Natural killer cell (primary cell): ENCODE measurements around the gene HINT3. TPM values are rescaled to one million over a fixed set of nuclear protein-coding genes. Genes with fewer than 3 reads are reported as not detected.

ENCODE experiments used
- ATAC-seq, 3 donors: fragments of 150-1000 bp in 2 of 3; fragments of 200-7000 bp in 1 of 3; cut with Tn5 transposase; 1 replicate in 1 of 3; 2 replicates in 2 of 3; pipeline ENCODE4 v1.10.0; 2021; ENCODE audit warnings: mild to moderate bottlenecking in 2 of 3, moderate library complexity in 2 of 3
- DNase-seq, 2 donors: peaks; one replicate each; pipeline versions ENCODE4 v3.0.0 to v3.0.0-alpha.2; 2013 to 2021; ENCODE audit warnings: mixed read lengths in 1 of 2
- H3K27ac ChIP-seq: one replicate; pipeline ENCODE4 v1.5.1; 2013; ENCODE audit warnings: mild to moderate bottlenecking, low read length
- H3K27me3 ChIP-seq: one replicate; pipeline ENCODE4 v1.6.1; 2013; ENCODE audit warnings: low read length; ENCODE audit not compliant: control insufficient read depth, insufficient read depth
- H3K36me3 ChIP-seq: one replicate; pipeline ENCODE4 v1.6.1; 2013; ENCODE audit warnings: low read length; ENCODE audit not compliant: control insufficient read depth, insufficient read depth
- H3K4me1 ChIP-seq: one replicate; pipeline ENCODE4 v1.6.1; 2013; ENCODE audit warnings: low read length; ENCODE audit not compliant: control insufficient read depth, insufficient read depth
- H3K4me3 ChIP-seq: one replicate; pipeline ENCODE4 v1.5.1; 2013; ENCODE audit warnings: low read length
- H3K9me3 ChIP-seq: one replicate; pipeline ENCODE4 v1.6.1; 2013; ENCODE audit warnings: low read length; ENCODE audit not compliant: control insufficient read depth, insufficient read depth
- H3K27ac Mint-ChIP-seq, 2 donors: one replicate each; pipeline ENCODE4 v1.8.0; 2022; ENCODE audit warnings: mild to moderate bottlenecking in 2 of 2, mixed read lengths in 2 of 2, moderate library complexity in 1 of 2
- H3K27me3 Mint-ChIP-seq, 2 donors: one replicate each; pipeline ENCODE4 v1.8.0; 2022; ENCODE audit warnings: low read depth in 2 of 2, mixed read lengths in 2 of 2
- H3K36me3 Mint-ChIP-seq: one replicate; pipeline ENCODE4 v1.8.0; 2022; ENCODE audit warnings: mixed read lengths
- H3K4me1 Mint-ChIP-seq, 2 donors: one replicate each; pipeline ENCODE4 v1.8.0; 2022; ENCODE audit warnings: mixed read lengths in 2 of 2
- H3K4me3 Mint-ChIP-seq: one replicate; pipeline ENCODE4 v1.8.0; 2022; ENCODE audit warnings: mild to moderate bottlenecking, moderate library complexity, mixed read lengths
- H3K9me3 Mint-ChIP-seq, 2 donors: one replicate each; pipeline ENCODE4 v1.8.0; 2022; ENCODE audit warnings: mixed read lengths in 2 of 2
- WGBS: methylation state at CpG from one replicate; pipeline ENCODE4 v1.1.7; 2013; ENCODE audit warnings: missing lambda C conversion rate; ENCODE audit not compliant: insufficient coverage; 5-methylcytosine and 5-hydroxymethylcytosine counted together
- intact Hi-C: fragments of 100-400 bp; cut with micrococcal nuclease; formaldehyde crosslinking; loops from one replicate; pipeline ENCODE4 v1.14.2; 2022
- total RNA-seq, 4 donors: library from RNA; stranded (reverse); fragments of 120-200 nt in 1 of 4; gene quantifications; one replicate each; pipeline versions ENCODE4 v1.2.3 to v1.2.4, GENCODE V29; 2013 to 2022
- TF ChIP-seq, protein P1 (sequence below): fragments of 200-600 bp; IDR thresholded peaks from one replicate; pipeline ENCODE4 v1.8.0; 2022; ENCODE audit warnings: antibody characterized with exemption

HINT3 gene
- total RNA-seq, 3 donors from 2014 or later (not counting 1 experiment from before 2014, with no cell fraction given), result 9.7 to 10.5 (median 10.3) TPM

DNA sequence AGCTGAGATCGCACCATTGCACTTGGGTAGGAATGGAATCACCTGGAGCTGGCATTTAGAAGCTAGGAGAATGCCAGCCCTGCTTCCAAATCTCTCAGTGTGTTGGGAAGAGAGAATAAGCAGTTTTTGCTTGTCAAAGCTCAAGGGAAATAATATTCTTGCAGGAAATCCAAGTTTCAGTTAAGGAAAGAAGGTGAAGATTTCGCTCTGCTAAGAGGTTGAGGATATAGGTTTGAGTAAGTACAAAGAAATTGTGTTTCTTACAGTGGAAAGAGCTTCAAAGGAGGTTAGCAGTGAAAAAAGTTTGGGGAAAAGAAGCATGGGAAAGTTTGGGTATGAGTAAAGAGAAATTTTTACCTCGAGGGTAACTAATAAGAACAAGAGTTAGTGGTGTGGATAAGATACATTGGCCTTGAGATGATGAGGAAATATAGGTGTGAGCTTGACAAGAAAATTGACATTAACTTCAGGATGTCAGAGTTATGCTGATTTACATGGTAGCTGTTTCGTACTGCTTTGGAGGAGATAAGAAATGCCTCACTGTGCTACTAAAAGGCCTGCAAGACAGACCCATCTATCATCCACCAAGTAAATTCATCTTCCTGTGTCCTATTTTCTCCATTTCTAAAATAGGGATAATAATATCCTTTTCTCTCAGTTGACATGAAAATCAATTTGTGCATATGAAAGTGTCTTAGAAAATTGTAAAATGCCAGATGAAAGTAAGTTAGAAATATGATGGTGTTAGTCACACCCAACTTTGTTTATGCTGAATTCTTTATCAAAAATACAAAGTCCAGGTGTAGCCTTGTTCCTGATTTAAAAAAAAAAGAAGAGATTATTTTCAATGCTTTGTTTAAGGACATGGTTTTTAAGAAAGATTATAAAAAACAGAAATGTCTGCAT lies 12.8 kb upstream of the HINT3 start:
- no peak for ATAC-seq

DNA sequence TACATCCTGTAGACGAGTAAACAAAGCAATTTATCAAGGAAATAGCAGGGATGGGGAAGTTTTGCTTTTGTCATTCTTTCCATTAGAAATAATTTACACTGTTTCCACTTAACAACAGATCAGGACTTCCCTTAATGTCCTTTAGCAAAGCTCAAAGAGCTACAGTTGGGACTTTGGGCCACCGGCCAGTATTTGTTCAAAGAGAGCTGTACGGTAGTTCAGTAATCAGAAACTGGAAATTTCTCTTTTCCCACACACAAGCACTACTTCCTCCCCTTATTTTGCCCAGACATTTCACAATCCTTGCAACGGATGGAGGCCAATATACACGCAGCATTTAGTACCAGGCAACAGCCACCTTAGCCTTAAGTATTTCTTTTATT lies 12.1 kb upstream of the HINT3 start:
- intact Hi-C loops, result no loop called here
- TF ChIP-seq, protein P1, sequence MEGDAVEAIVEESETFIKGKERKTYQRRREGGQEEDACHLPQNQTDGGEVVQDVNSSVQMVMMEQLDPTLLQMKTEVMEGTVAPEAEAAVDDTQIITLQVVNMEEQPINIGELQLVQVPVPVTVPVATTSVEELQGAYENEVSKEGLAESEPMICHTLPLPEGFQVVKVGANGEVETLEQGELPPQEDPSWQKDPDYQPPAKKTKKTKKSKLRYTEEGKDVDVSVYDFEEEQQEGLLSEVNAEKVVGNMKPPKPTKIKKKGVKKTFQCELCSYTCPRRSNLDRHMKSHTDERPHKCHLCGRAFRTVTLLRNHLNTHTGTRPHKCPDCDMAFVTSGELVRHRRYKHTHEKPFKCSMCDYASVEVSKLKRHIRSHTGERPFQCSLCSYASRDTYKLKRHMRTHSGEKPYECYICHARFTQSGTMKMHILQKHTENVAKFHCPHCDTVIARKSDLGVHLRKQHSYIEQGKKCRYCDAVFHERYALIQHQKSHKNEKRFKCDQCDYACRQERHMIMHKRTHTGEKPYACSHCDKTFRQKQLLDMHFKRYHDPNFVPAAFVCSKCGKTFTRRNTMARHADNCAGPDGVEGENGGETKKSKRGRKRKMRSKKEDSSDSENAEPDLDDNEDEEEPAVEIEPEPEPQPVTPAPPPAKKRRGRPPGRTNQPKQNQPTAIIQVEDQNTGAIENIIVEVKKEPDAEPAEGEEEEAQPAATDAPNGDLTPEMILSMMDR, result no peak
- H3K36me3 Mint-ChIP-seq, result no peaks in the 10 kb centered on the region
- Histone ChIP-seq H3K9me3 (no peaks in the 10 kb centered on the region), H3K4me1 (no peaks in the 10 kb centered on the region), H3K27me3 (peaks cover 3% of the 10 kb centered on the region), H3K27ac (no peak overlapping the region), H3K4me3 (no peak overlapping the region), H3K36me3 (no peaks in the 10 kb centered on the region)
- no peaks in the 10 kb centered on the region for H3K4me1 Mint-ChIP-seq
- no peak overlapping the region for H3K4me3 Mint-ChIP-seq
- DNase-seq (no peak), ATAC-seq (no peak)
- no peak overlapping the region for H3K27ac Mint-ChIP-seq
- peaks cover 12 to 13% of the 10 kb centered on the region in 2 donors for H3K27me3 Mint-ChIP-seq
- 32% methylated on average over 3 of the region's 5 CpGs for WGBS
- no peaks in the 10 kb centered on the region for H3K9me3 Mint-ChIP-seq

More for the DNA sequence above, 12.8 kb upstream of the HINT3 start:
- Mint-ChIP-seq H3K9me3 (no peaks in the 10 kb centered on the region), H3K4me1 (no peaks in the 10 kb centered on the region), H3K27ac (no peak overlapping the region), H3K36me3 (no peaks in the 10 kb centered on the region), H3K4me3 (no peak overlapping the region), H3K27me3 (peaks cover 16 to 17% of the 10 kb centered on the region in 2 donors)
- TF ChIP-seq, protein P1, result no peak
- H3K36me3 ChIP-seq, result no peaks in the 10 kb centered on the region
- H3K27ac ChIP-seq, result no peak overlapping the region
- no peaks in the 10 kb centered on the region for H3K4me1 ChIP-seq
- DNase-seq, result no peak
- H3K9me3 ChIP-seq, result no peaks in the 10 kb centered on the region
- H3K4me3 ChIP-seq, result no peak overlapping the region
- intact Hi-C loops, result no loop called here
- peaks cover 3% of the 10 kb centered on the region for H3K27me3 ChIP-seq
- 87% methylated on average over 3 of the region's 4 CpGs for WGBS

DNA sequence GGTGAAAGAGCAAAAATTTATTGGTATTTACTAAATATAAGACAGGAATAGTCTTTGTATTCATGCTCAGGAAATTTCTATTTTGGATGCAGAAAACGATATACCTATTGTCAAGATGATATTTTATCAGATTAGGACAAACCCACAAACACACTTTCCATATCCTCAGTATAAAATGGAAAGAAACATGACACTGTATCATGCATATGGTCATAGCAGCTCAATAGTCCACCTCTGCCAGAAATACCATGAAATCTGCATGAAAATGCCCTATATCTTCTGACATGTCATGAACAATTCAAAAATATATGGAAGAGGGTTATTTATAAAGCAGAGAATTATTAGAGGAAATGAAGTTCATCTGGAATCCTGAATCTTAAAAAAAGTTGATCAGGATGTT lies 11.7 kb upstream of the HINT3 start:
- Mint-ChIP-seq H3K9me3 (no peaks in the 10 kb centered on the region), H3K27me3 (peaks cover 7 to 13% of the 10 kb centered on the region in 2 donors), H3K4me1 (no peaks in the 10 kb centered on the region), H3K4me3 (no peak overlapping the region), H3K36me3 (no peaks in the 10 kb centered on the region), H3K27ac (no peak overlapping the region)
- Histone ChIP-seq H3K27me3 (no peaks in the 10 kb centered on the region), H3K27ac (no peak overlapping the region), H3K4me1 (no peaks in the 10 kb centered on the region), H3K4me3 (no peak overlapping the region), H3K36me3 (no peaks in the 10 kb centered on the region), H3K9me3 (no peaks in the 10 kb centered on the region)
- TF ChIP-seq, protein P1, result no peak
- intact Hi-C loops, result no loop called here
- ATAC-seq (no peak), DNase-seq (no peak)
- no CpG with 5 or more reads among the region's 1 CpG for WGBS
